Measurements from ENCODE around the gene FKBP11.

FKBP11 gene

DNA sequence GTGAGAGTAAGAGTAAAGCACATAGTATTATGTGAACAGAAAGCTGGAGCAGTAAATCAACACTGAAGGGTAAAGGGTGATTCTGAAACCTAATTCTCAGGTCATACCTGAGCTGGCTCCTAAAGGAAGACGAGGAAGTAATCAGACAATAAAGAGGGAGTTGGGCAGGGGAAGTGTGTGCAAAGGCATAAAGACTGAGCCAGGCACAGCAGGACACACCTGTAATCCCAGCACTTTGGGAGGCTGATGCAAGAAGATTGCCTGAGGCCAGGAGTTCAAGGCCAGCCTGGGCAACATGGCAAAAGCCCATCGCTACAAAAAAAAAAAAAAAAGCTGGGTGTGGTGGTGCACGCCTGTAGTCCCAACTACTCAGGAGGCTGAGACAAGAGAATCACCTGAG, 22.4 kb upstream of the FKBP11 start:
- H4K20me1 ChIP-seq (ENCODE audit: insufficient read depth, low read length), result no peaks in the 10 kb centered on the region
- no peaks in the 10 kb centered on the region for H3K27me3 ChIP-seq (replicated peaks; ENCODE audit: insufficient read depth, low read length)
- no peak overlapping the region for H2AFZ ChIP-seq (ENCODE audit: low read length)
- H3K4me1 ChIP-seq (ENCODE audit: low read length), result no peaks in the 10 kb centered on the region
- no peak overlapping the region for H3K27ac ChIP-seq (ENCODE audit: low read length)
- no peaks in the 10 kb centered on the region for H3F3A ChIP-seq (ENCODE audit: insufficient read depth, low read length)
- H3K9me2 ChIP-seq (replicated peaks; ENCODE audit: insufficient read depth, low read length), result no peaks in the 10 kb centered on the region
- DNase-seq, result no peak
- H3K4me2 ChIP-seq (ENCODE audit: low read depth, low read length), result no peak overlapping the region
- no peak overlapping the region for H3K4me3 ChIP-seq (ENCODE audit: low read length)
- no peaks in the 10 kb centered on the region for H3K9me3 ChIP-seq (replicated peaks; ENCODE audit: insufficient read depth, low read length)
- TF ChIP-seq, protein P1, sequence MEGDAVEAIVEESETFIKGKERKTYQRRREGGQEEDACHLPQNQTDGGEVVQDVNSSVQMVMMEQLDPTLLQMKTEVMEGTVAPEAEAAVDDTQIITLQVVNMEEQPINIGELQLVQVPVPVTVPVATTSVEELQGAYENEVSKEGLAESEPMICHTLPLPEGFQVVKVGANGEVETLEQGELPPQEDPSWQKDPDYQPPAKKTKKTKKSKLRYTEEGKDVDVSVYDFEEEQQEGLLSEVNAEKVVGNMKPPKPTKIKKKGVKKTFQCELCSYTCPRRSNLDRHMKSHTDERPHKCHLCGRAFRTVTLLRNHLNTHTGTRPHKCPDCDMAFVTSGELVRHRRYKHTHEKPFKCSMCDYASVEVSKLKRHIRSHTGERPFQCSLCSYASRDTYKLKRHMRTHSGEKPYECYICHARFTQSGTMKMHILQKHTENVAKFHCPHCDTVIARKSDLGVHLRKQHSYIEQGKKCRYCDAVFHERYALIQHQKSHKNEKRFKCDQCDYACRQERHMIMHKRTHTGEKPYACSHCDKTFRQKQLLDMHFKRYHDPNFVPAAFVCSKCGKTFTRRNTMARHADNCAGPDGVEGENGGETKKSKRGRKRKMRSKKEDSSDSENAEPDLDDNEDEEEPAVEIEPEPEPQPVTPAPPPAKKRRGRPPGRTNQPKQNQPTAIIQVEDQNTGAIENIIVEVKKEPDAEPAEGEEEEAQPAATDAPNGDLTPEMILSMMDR (IDR thresholded peaks at IDR 0.05; ENCODE audit: low read length), result no peak
- TF ChIP-seq EZH2 (optimal IDR thresholded peaks at IDR 0.05; ENCODE audit: low read depth, low read length) (no peak), EZH2phosphoT487 (IDR thresholded peaks at IDR 0.05; ENCODE audit: low read length) (no peak)
- H3K9ac ChIP-seq (ENCODE audit: low read length), result no peak overlapping the region
- no peaks in the 10 kb centered on the region for H3K36me3 ChIP-seq (replicated peaks; ENCODE audit: insufficient read depth, low read length)
- peaks cover 36% of the 10 kb centered on the region for H3K79me2 ChIP-seq (ENCODE audit: low read length)

DNA sequence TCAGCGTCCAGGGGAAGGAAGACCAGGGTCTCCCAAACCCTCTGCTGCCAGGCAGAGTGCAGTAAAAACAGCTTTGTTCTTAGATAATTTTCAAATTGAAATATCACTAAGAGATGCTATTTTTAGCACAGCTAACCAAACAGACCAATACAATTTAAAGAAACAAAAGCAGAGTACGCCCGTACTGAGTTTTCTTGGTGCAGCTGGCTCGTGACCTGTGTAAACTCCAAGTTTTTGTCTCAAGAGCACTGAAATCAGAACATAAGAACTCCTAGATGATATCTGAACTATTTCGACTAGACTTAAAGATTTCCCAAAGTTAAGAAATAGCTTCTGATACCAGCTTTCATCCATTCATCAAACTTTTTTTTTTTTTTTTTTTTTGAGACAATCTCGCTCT, 21.7 kb upstream of the FKBP11 start:
- peaks cover 28% of the 10 kb centered on the region for H3K79me2 ChIP-seq (ENCODE audit: low read length)

DNA sequence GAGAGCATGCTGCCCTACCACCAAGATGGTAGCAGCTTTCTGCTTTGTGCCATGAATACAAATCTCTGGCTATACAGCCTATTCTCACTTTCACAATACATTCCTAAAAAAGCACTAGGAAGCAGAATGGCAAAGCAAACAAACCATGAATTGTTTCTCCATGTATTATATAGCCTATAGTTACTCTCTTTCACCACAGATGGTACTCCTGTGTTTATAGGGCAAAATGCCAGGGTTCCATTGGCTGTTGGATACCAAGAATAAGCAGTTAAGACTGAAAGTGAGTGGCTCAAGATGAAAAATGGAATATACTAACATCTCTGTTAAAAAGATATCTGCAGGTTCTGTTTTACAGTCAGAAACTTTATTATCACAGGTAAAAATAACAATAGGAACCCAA, 20.9 kb upstream of the FKBP11 start:
- TF ChIP-seq, protein P1 (IDR thresholded peaks at IDR 0.05; ENCODE audit: low read length), result no peak
- no peak for TF ChIP-seq EZH2 (optimal IDR thresholded peaks at IDR 0.05; ENCODE audit: low read depth, low read length)
- no peak for TF ChIP-seq EZH2phosphoT487 (IDR thresholded peaks at IDR 0.05; ENCODE audit: low read length)
- H3K27ac ChIP-seq (ENCODE audit: low read length), result no peak overlapping the region
- no peak overlapping the region for H2AFZ ChIP-seq (ENCODE audit: low read length)
- no peaks in the 10 kb centered on the region for H4K20me1 ChIP-seq (ENCODE audit: insufficient read depth, low read length)
- DNase-seq, result no peak
- H3K36me3 ChIP-seq (replicated peaks; ENCODE audit: insufficient read depth, low read length), result no peaks in the 10 kb centered on the region
- H3F3A ChIP-seq (ENCODE audit: insufficient read depth, low read length), result no peaks in the 10 kb centered on the region
- no peak overlapping the region for H3K9ac ChIP-seq (ENCODE audit: low read length)
- no peaks in the 10 kb centered on the region for H3K4me1 ChIP-seq (ENCODE audit: low read length)
- H3K9me2 ChIP-seq (replicated peaks; ENCODE audit: insufficient read depth, low read length), result no peaks in the 10 kb centered on the region
- no peaks in the 10 kb centered on the region for H3K27me3 ChIP-seq (replicated peaks; ENCODE audit: insufficient read depth, low read length)
- H3K4me2 ChIP-seq (ENCODE audit: low read depth, low read length), result no peak overlapping the region
- no peaks in the 10 kb centered on the region for H3K9me3 ChIP-seq (replicated peaks; ENCODE audit: insufficient read depth, low read length)
- H3K4me3 ChIP-seq (ENCODE audit: low read length), result no peak overlapping the region
- H3K79me2 ChIP-seq (ENCODE audit: low read length), result peaks cover 27% of the 10 kb centered on the region

More for the DNA sequence above, 21.7 kb upstream of the FKBP11 start:
- Histone ChIP-seq H3K9ac (ENCODE audit: low read length) (no peak overlapping the region), H4K20me1 (ENCODE audit: insufficient read depth, low read length) (no peaks in the 10 kb centered on the region), H2AFZ (ENCODE audit: low read length) (no peak overlapping the region), H3K9me2 (replicated peaks; ENCODE audit: insufficient read depth, low read length) (no peaks in the 10 kb centered on the region), H3F3A (ENCODE audit: insufficient read depth, low read length) (no peaks in the 10 kb centered on the region), H3K4me2 (ENCODE audit: low read depth, low read length) (no peak overlapping the region), H3K9me3 (replicated peaks; ENCODE audit: insufficient read depth, low read length) (no peaks in the 10 kb centered on the region), H3K4me3 (ENCODE audit: low read length) (no peak overlapping the region), H3K36me3 (replicated peaks; ENCODE audit: insufficient read depth, low read length) (no peaks in the 10 kb centered on the region), H3K4me1 (ENCODE audit: low read length) (no peaks in the 10 kb centered on the region), H3K27me3 (replicated peaks; ENCODE audit: insufficient read depth, low read length) (no peaks in the 10 kb centered on the region), H3K27ac (ENCODE audit: low read length) (no peak overlapping the region)
- TF ChIP-seq EZH2phosphoT487 (IDR thresholded peaks at IDR 0.05; ENCODE audit: low read length), result no peak
- TF ChIP-seq, protein P1 (IDR thresholded peaks at IDR 0.05; ENCODE audit: low read length), result no peak
- no peak for TF ChIP-seq EZH2 (optimal IDR thresholded peaks at IDR 0.05; ENCODE audit: low read depth, low read length)
- DNase-seq, result no peak

All from MM.1S (cell line).